OCI-LY7 (cell line): Measurements from ENCODE around the gene SETBP1.

Experiments
- EZH2phosphoT487 ChIP-seq: fragments of 200-600 bp; sonication (generic); IDR thresholded peaks from 2 replicates; pipeline ENCODE4 v1.6.1; 2018; ENCODE audit warnings: low read depth, borderline replicate concordance, mild to moderate bottlenecking, mixed run types, antibody characterized with exemption, low read length, moderate library complexity, mixed read lengths
- TF ChIP-seq, protein P1 (sequence below): fragments of 200-600 bp; sonication (generic); conservative IDR thresholded peaks from 2 replicates; pipeline ENCODE4 v1.5.1; 2014; ENCODE audit warnings: mild to moderate bottlenecking, antibody characterized with exemption, low read length, moderate library complexity, mixed read lengths

- TF ChIP-seq, protein P1, sequence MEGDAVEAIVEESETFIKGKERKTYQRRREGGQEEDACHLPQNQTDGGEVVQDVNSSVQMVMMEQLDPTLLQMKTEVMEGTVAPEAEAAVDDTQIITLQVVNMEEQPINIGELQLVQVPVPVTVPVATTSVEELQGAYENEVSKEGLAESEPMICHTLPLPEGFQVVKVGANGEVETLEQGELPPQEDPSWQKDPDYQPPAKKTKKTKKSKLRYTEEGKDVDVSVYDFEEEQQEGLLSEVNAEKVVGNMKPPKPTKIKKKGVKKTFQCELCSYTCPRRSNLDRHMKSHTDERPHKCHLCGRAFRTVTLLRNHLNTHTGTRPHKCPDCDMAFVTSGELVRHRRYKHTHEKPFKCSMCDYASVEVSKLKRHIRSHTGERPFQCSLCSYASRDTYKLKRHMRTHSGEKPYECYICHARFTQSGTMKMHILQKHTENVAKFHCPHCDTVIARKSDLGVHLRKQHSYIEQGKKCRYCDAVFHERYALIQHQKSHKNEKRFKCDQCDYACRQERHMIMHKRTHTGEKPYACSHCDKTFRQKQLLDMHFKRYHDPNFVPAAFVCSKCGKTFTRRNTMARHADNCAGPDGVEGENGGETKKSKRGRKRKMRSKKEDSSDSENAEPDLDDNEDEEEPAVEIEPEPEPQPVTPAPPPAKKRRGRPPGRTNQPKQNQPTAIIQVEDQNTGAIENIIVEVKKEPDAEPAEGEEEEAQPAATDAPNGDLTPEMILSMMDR, result no peak
- TF ChIP-seq EZH2phosphoT487, result no peak
Measured at GRCh38 chr18:44987371-44987770, 306.7 kb downstream of the SETBP1 start.
